ENCODE results near the gene ATF1. TPM values are rescaled to one million over a fixed set of nuclear protein-coding genes. Genes with fewer than 3 reads are reported as not detected.
A peak's percentile ranks its signal among the peaks of the same experiment; 100 is the strongest.

The ATF1 gene
- total and polyA plus RNA-seq, 4 experiments from 2014 or later, result 48.7 to 52.3 (median 51.5) TPM

GRCh38 chr12:50727466-50727865, 36.4 kb upstream of the ATF1 start:
- H3K9me3 Mint-ChIP-seq, result no peaks in the 10 kb centered on the region
- peaks cover 0 to 2% (median under 1%) of the 10 kb centered on the region in 4 donors for H3K4me1 Mint-ChIP-seq
- H3K36me3 Mint-ChIP-seq, result peaks cover 75 to 81% of the 10 kb centered on the region in 2 donors
- no peak overlapping the region for H3K4me3 Mint-ChIP-seq
- ChIA-PET POLR2A (ENCODE audit: partially characterized antibody) (interaction anchor here (1.0 kb wide), 1 partner anchor 12 kb away, joined by 3 read pairs; no protein-coding TSS in a partner anchor), CTCF (ENCODE audit: partially characterized antibody) (interaction anchor here (1.3 kb wide), 1 partner anchor 223 kb away, joined by 4 read pairs; no protein-coding TSS in a partner anchor)
- Histone ChIP-seq H3K27me3 (ENCODE audit: insufficient read depth, low read length) (no peaks in the 10 kb centered on the region), H3K9me3 (ENCODE audit: control insufficient read depth in 1 of 2, low read length in 2 of 2) (no peaks in the 10 kb centered on the region), H3K4me3 (ENCODE audit: low read length in 2 of 2) (no peak overlapping the region), H3K27ac (ENCODE audit: low read depth, low read length) (no peak overlapping the region), H3K36me3 (ENCODE audit: insufficient read depth, low read length) (peaks cover 55% of the 10 kb centered on the region), H3K4me1 (ENCODE audit: insufficient read depth, low read length) (no peaks in the 10 kb centered on the region)
- H3K27ac Mint-ChIP-seq, result no peak overlapping the region
- H3K27me3 Mint-ChIP-seq, result no peaks in the 10 kb centered on the region
- no peak for DNase-seq
- intact Hi-C loops (cut with micrococcal nuclease), result no loop called here

- H3K9me3 Mint-ChIP-seq, result no peaks in the 10 kb centered on the region
- intact Hi-C loops (cut with micrococcal nuclease), result no loop called here
- Histone ChIP-seq H3K36me3 (ENCODE audit: insufficient read depth, low read length) (peaks cover 46% of the 10 kb centered on the region), H3K4me3 (ENCODE audit: low read length in 2 of 2) (no peak overlapping the region), H3K4me1 (ENCODE audit: insufficient read depth, low read length) (no peaks in the 10 kb centered on the region), H3K9me3 (ENCODE audit: control insufficient read depth in 1 of 2, low read length in 2 of 2) (no peaks in the 10 kb centered on the region), H3K27me3 (ENCODE audit: insufficient read depth, low read length) (no peaks in the 10 kb centered on the region), H3K27ac (ENCODE audit: low read depth, low read length) (no peak overlapping the region)
- H3K4me1 Mint-ChIP-seq, result peaks cover 0 to 2% (median under 1%) of the 10 kb centered on the region in 4 donors
- H3K27me3 Mint-ChIP-seq, result no peaks in the 10 kb centered on the region
- POLR2A ChIA-PET (ENCODE audit: partially characterized antibody), result no interaction called here
- CTCF ChIA-PET (ENCODE audit: partially characterized antibody), result no interaction called here
- peaks cover 67 to 79% of the 10 kb centered on the region in 2 donors for H3K36me3 Mint-ChIP-seq
- no peak overlapping the region for H3K27ac Mint-ChIP-seq
- no peak overlapping the region for H3K4me3 Mint-ChIP-seq
- no peak for DNase-seq
Measured at GRCh38 chr12:50728417-50728816, 35.5 kb upstream of the ATF1 start.

- no peaks in the 10 kb centered on the region for H3K9me3 ChIP-seq (ENCODE audit: control insufficient read depth in 1 of 2, low read length in 2 of 2)
- intact Hi-C loops (cut with micrococcal nuclease), result no loop called here
- ChIA-PET CTCF (ENCODE audit: partially characterized antibody) (no interaction called here), POLR2A (ENCODE audit: partially characterized antibody) (no interaction called here)
- H3K4me1 ChIP-seq (ENCODE audit: insufficient read depth, low read length), result no peaks in the 10 kb centered on the region
- H3K27ac ChIP-seq (ENCODE audit: low read depth, low read length), result no peak overlapping the region
- DNase-seq, result no peak
- Mint-ChIP-seq H3K27ac (peak overlapping the region in 2 of 7 donors; percentile 30 to 73), H3K36me3 (peaks cover 65 to 78% of the 10 kb centered on the region in 2 donors), H3K4me3 (no peak overlapping the region), H3K9me3 (no peaks in the 10 kb centered on the region), H3K4me1 (peaks cover 0 to 2% (median under 1%) of the 10 kb centered on the region in 4 donors), H3K27me3 (no peaks in the 10 kb centered on the region)
- peaks cover 41% of the 10 kb centered on the region for H3K36me3 ChIP-seq (ENCODE audit: insufficient read depth, low read length)
- no peak overlapping the region for H3K4me3 ChIP-seq (ENCODE audit: low read length in 2 of 2)
- H3K27me3 ChIP-seq (ENCODE audit: insufficient read depth, low read length), result no peaks in the 10 kb centered on the region
Measured at GRCh38 chr12:50728841-50729240, 35.1 kb upstream of the ATF1 start.

GRCh38 chr12:50732591-50732990, 31.3 kb upstream of the ATF1 start:
- no peaks in the 10 kb centered on the region for H3K27me3 ChIP-seq (ENCODE audit: insufficient read depth, low read length)
- intact Hi-C loops (cut with micrococcal nuclease), result no loop called here
- Mint-ChIP-seq H3K4me1 (peaks cover 0 to 2% (median under 1%) of the 10 kb centered on the region in 4 donors), H3K4me3 (no peak overlapping the region), H3K27ac (peak overlapping the region in 1 of 7 donors; percentile 46), H3K9me3 (no peaks in the 10 kb centered on the region), H3K36me3 (peaks cover 69 to 81% of the 10 kb centered on the region in 2 donors), H3K27me3 (no peaks in the 10 kb centered on the region)
- peaks cover 43% of the 10 kb centered on the region for H3K36me3 ChIP-seq (ENCODE audit: insufficient read depth, low read length)
- no peak for DNase-seq
- no peaks in the 10 kb centered on the region for H3K9me3 ChIP-seq (ENCODE audit: control insufficient read depth in 1 of 2, low read length in 2 of 2)
- no peak overlapping the region for H3K27ac ChIP-seq (ENCODE audit: low read depth, low read length)
- H3K4me3 ChIP-seq (ENCODE audit: low read length in 2 of 2), result no peak overlapping the region
- CTCF ChIA-PET (ENCODE audit: partially characterized antibody), result no interaction called here
- H3K4me1 ChIP-seq (ENCODE audit: insufficient read depth, low read length), result no peaks in the 10 kb centered on the region
- POLR2A ChIA-PET (ENCODE audit: partially characterized antibody), result no interaction called here

GRCh38 chr12:50733706-50734105, 30.2 kb upstream of the ATF1 start:
- ChIA-PET CTCF (ENCODE audit: partially characterized antibody) (no interaction called here), POLR2A (ENCODE audit: partially characterized antibody) (no interaction called here)
- no peak for DNase-seq
- Histone ChIP-seq H3K36me3 (ENCODE audit: insufficient read depth, low read length) (peaks cover 36% of the 10 kb centered on the region), H3K27ac (ENCODE audit: low read depth, low read length) (no peak overlapping the region), H3K27me3 (ENCODE audit: insufficient read depth, low read length) (no peaks in the 10 kb centered on the region), H3K4me1 (ENCODE audit: insufficient read depth, low read length) (no peaks in the 10 kb centered on the region), H3K4me3 (ENCODE audit: low read length in 2 of 2) (no peak overlapping the region), H3K9me3 (ENCODE audit: control insufficient read depth in 1 of 2, low read length in 2 of 2) (no peaks in the 10 kb centered on the region)
- Mint-ChIP-seq H3K9me3 (no peaks in the 10 kb centered on the region), H3K27ac (no peak overlapping the region), H3K4me3 (no peak overlapping the region), H3K27me3 (no peaks in the 10 kb centered on the region), H3K36me3 (peaks cover 67 to 81% of the 10 kb centered on the region in 2 donors), H3K4me1 (peaks cover 0 to 2% (median under 1%) of the 10 kb centered on the region in 4 donors)
- intact Hi-C loops (cut with micrococcal nuclease), result loop anchor here (1.0 kb wide), 1 partner anchor 229 kb away; the partner anchor contains the start of gene DIP2B

GRCh38 chr12:50734409-50735263, 29.3 kb upstream of the ATF1 start:
- no peak overlapping the region for H3K4me3 ChIP-seq (ENCODE audit: low read length in 2 of 2)
- Mint-ChIP-seq H3K27me3 (no peaks in the 10 kb centered on the region), H3K36me3 (peaks cover 70 to 82% of the 10 kb centered on the region in 2 donors), H3K27ac (peak overlapping the region in 3 of 7 donors; percentile 13 to 75 (median 37)), H3K9me3 (no peaks in the 10 kb centered on the region), H3K4me1 (peaks cover 0 to 1% (median 0%) of the 10 kb centered on the region in 4 donors), H3K4me3 (no peak overlapping the region)
- intact Hi-C loops (cut with micrococcal nuclease), result loop anchor here (1.0 kb wide), 1 partner anchor 230 kb away; the partner anchor contains the start of gene DIP2B
- H3K27ac ChIP-seq (ENCODE audit: low read depth, low read length), result no peak overlapping the region
- no peaks in the 10 kb centered on the region for H3K4me1 ChIP-seq (ENCODE audit: insufficient read depth, low read length)
- peak in 2 of 5 donors; percentile 11 to 13 for DNase-seq
- no peaks in the 10 kb centered on the region for H3K9me3 ChIP-seq (ENCODE audit: control insufficient read depth in 1 of 2, low read length in 2 of 2)
- POLR2A ChIA-PET (ENCODE audit: partially characterized antibody), result interaction anchor here (0.5 to 0.6 kb wide), 2 partner anchors 230 to 459 kb away, joined by 3 read pairs; no protein-coding TSS in a partner anchor
- no peaks in the 10 kb centered on the region for H3K27me3 ChIP-seq (ENCODE audit: insufficient read depth, low read length)
- CTCF ChIA-PET (ENCODE audit: partially characterized antibody), result interaction anchor here (0.9 kb wide), 1 partner anchor 230 kb away, joined by 3 read pairs; no protein-coding TSS in a partner anchor
- peaks cover 39% of the 10 kb centered on the region for H3K36me3 ChIP-seq (ENCODE audit: insufficient read depth, low read length)

- H3K4me1 Mint-ChIP-seq, result no peaks in the 10 kb centered on the region
- ChIA-PET POLR2A (ENCODE audit: partially characterized antibody) (interaction anchor here (1.3 kb wide), 1 partner anchor 12 kb away, joined by 3 read pairs; no protein-coding TSS in a partner anchor), CTCF (ENCODE audit: partially characterized antibody) (interaction anchor here (1.3 kb wide), 1 partner anchor 25 kb away, joined by 3 read pairs; no protein-coding TSS in a partner anchor)
- H3K27me3 Mint-ChIP-seq, result no peaks in the 10 kb centered on the region
- no peak overlapping the region for H3K27ac ChIP-seq (ENCODE audit: low read depth, low read length)
- H3K27me3 ChIP-seq (ENCODE audit: insufficient read depth, low read length), result no peaks in the 10 kb centered on the region
- no peaks in the 10 kb centered on the region for H3K9me3 ChIP-seq (ENCODE audit: control insufficient read depth in 1 of 2, low read length in 2 of 2)
- no peak overlapping the region for H3K4me3 ChIP-seq (ENCODE audit: low read length in 2 of 2)
- H3K4me3 Mint-ChIP-seq, result no peak overlapping the region
- no peaks in the 10 kb centered on the region for H3K4me1 ChIP-seq (ENCODE audit: insufficient read depth, low read length)
- intact Hi-C loops (cut with micrococcal nuclease), result no loop called here
- peak overlapping the region in 1 of 7 donors; percentile 15 for H3K27ac Mint-ChIP-seq
- DNase-seq, result no peak
- H3K36me3 Mint-ChIP-seq, result peaks cover 72 to 86% of the 10 kb centered on the region in 2 donors
- H3K36me3 ChIP-seq (ENCODE audit: insufficient read depth, low read length), result peaks cover 60% of the 10 kb centered on the region
- no peaks in the 10 kb centered on the region for H3K9me3 Mint-ChIP-seq
Measured at GRCh38 chr12:50739611-50740010, 24.3 kb upstream of the ATF1 start.

Measured in CD4-positive, alpha-beta memory T cell (primary cell).